Epithelial cell of proximal tubule (primary cell): Measurements from ENCODE around the gene EPHX1. TPM values are rescaled to one million over a fixed set of nuclear protein-coding genes. Genes with fewer than 3 reads are reported as not detected.
"Not testable (repeated sequence)": the region's sequence is repeated elsewhere in the genome, so short reads cannot be mapped to it uniquely, and the experiment has no call there.

Experiments
- DNase-seq: peaks from one replicate; pipeline ENCODE4 v3.0.0-alpha.2; 2011; ENCODE audit warnings: low read depth
- H3K4me3 ChIP-seq: 2 replicates; pipeline ENCODE4 v1.5.1; 2011; ENCODE audit warnings: low read depth, mild to moderate bottlenecking, low read length
- total RNA-seq: library from RNA; depleted of rRNA; stranded (reverse); fragments of >200 nt; gene quantifications from 2 replicates; pipeline ENCODE4 v1.2.3, GENCODE V29; 2015
- TF ChIP-seq, protein P1 (sequence below): conservative IDR thresholded peaks from 2 replicates; pipeline ENCODE4 v1.5.1; 2012; ENCODE audit warnings: low read depth, mild to moderate bottlenecking, low read length

The EPHX1 gene
- total RNA-seq, 1 donor from 2014 or later = 20.1 TPM

DNA sequence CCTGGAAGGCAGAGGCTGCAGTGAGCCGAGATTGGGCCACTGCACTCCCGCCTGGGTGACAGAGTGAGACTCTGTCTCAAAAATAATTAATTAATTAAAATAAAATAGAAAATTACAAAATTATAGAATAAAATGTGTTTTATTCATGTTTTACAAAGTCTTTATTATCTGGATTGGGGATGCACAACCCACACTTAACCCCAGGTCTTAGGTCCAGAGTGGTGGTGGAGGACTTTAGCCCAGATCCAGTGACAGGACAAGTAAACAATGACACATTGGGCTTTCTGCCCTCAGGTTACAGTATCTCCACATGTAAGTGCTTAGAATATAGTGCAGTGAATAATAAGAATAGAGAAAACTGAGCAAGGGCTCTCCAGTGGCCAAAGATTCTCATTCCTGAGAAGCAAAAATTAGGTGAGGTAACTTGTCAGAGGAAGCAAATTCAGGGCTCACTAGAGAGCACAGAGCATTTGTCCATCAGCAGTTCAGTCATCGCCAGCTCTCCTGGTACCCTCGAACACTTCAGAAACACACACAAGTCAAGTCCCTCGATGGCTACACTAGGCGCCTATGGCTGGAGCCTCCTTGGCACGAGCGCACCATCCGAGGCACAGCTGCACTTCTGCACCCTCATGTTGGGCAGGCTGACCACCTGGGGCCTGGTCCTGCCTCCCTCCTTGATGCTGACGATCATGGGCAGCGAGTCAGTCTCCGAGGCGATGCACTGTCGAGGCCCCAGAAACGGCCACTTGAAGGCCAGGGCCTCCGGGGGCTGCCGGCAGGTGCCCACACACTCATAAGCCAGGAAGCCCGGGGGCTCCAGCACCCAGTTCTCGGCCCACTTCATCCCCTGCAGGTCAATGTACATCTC lies 76.5 kb downstream of the EPHX1 start:
- TF ChIP-seq, protein P1, sequence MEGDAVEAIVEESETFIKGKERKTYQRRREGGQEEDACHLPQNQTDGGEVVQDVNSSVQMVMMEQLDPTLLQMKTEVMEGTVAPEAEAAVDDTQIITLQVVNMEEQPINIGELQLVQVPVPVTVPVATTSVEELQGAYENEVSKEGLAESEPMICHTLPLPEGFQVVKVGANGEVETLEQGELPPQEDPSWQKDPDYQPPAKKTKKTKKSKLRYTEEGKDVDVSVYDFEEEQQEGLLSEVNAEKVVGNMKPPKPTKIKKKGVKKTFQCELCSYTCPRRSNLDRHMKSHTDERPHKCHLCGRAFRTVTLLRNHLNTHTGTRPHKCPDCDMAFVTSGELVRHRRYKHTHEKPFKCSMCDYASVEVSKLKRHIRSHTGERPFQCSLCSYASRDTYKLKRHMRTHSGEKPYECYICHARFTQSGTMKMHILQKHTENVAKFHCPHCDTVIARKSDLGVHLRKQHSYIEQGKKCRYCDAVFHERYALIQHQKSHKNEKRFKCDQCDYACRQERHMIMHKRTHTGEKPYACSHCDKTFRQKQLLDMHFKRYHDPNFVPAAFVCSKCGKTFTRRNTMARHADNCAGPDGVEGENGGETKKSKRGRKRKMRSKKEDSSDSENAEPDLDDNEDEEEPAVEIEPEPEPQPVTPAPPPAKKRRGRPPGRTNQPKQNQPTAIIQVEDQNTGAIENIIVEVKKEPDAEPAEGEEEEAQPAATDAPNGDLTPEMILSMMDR = no peak
- DNase-seq = no peak

DNA sequence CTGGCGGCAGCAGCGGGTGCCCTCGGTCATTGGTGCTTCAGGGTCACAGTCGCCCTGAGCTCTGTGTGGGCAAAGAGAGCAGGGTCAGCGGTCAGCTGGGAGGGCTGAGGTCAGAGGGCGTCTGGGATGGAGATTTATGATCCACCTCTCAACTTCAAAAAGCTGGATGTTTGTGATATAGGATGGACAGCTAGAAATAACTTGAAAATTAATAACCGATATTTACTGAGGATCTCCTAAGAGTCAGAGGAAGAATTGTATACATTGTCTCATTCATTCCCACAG lies 77.0 kb downstream of the EPHX1 start:
- no peak overlapping the region for H3K4me3 ChIP-seq
- TF ChIP-seq, protein P1 = no peak
- no peak for DNase-seq

More for the DNA sequence above, 76.5 kb downstream of the EPHX1 start:
- H3K4me3 ChIP-seq = no peak overlapping the region

DNA sequence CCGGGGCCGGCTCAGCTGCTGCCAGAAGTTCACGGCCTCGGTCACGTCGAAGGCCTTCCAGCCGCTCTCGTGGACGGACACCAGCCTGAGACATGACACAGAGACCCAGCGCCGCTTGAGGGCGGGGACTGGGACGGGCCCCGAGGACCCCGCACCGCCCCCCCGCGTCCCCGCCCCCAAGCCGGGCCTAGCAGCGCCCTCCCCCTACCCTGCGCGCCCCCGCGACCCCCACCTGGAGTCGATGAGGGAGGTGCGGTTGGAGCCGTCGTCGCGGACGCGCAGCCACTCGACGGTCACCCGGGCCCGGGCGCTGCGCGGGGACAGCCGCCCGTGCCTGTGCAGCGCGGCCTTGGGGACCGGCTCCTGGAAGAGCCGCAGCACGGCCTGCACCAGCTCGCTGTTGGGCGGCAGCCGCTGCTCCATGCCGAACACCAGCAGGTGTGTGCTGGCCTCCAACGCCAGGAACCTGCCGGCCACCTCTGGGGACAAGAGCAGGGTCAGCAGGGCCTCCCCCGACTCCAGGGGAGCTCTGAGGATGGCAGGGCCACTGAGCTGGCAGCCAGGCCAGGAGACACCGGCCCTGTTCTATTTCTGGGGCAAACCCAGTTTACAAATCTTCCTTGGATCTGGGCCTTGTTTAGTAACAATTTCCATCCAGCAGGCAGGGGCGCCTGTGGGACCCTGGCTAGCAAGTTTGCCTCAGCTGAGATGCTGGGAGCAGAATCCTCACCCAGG lies 77.8 kb downstream of the EPHX1 start:
- H3K4me3 ChIP-seq, DNase-seq: not testable (repeated sequence)

DNA sequence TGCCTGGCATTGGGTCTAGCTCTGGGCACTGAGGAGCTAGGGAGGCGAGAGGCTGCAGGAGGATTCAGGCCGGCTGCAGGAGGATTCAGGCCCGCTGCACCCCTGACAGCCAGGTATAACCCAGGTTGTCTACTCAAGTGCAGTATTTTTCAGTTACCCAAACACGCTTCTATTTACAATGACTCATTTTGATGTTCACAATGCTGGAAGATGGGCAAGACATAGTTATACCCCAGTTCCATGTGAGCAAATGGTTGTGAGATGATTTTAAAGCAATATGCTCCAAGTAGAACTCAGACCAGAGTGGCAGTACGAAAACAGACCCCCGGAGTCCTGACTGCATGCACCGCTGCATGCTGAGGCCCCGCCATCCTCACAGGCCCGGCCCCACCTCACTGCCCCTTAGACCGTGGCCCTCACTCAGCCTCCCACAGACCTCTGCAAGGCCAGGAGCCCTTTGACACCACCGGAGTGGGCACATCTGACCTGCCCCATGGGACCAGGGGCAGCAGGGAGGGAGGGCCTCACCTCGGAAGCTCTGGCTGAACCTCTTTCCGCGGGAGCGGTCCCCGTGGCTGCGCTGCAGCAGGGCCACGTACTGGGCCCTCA lies 78.5 kb downstream of the EPHX1 start:
- no peak for DNase-seq
- TF ChIP-seq, protein P1 = no peak
- no peak overlapping the region for H3K4me3 ChIP-seq

DNA sequence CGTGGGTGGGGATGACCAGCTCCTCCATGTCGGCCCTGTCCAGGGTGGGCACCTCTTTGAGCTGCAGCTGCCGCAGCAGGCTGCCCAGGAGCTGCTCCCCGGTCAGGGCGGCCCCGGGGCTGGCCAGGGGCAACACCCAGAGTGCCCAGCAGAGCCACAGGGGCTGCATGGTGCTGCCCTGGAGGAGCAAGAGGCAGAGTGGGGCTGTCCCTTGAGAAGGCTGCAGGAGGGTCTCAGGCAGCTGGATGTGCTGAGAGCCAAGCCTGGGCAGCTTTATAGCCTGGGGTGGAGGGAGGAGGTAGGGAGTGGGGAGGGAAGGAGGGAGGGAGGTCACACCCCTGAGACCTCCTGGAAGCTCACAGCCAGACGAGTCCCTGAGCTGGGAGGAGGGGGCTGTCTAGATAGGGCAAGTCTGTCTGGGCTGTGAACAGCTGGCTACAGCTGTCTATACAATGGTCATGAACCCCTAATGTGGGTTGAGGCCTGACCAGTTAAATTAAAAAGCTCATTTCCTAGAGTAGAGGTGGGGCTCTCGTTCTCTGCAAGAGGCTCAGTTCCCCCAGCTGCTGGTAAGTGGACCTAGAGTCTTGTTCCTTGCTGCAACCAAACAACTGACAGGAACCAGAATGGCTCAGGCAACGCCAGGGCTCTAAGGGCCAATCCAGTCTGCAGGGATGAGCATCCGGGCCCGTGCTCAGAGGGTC lies 79.1 kb downstream of the EPHX1 start, which contains the start of gene LEFTY1:
LEFTY1 (minus strand) TSS at position 249 of the 704 bp plus-strand sequence; CDS start at position 169, 80 bp downstream.
- H3K4me3 ChIP-seq = no peak within 1 kb of the TSS
- DNase-seq = no peak
- TF ChIP-seq, protein P1 = no peak

DNA sequence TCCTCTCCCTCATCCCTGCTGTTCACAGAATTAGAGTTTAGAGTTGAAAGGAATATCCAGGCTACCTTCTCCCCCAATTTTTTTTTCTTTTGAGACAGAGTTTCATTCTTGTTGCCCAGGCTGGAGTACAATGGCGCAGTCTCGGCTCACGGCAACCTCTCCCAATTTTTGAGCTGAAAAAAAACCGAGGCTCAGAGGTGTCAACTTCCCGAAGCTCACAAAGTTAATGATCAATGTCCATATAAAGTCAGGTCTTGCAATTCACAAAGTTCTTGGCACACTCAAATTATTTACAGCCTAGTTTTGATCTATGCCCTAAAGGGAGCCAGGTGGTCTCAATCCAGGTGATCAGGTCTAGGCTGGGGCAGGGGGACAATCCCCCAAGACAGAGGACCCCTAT lies 79.8 kb downstream of the EPHX1 start:
- TF ChIP-seq, protein P1 = no peak
- no peak overlapping the region for H3K4me3 ChIP-seq
- DNase-seq = no peak
